GM12878 (cell line): ENCODE results near the gene PCSK5. TPM values are rescaled to one million over a fixed set of nuclear protein-coding genes. Genes with fewer than 3 reads are reported as not detected.

Source experiments
- ATAC-seq: fragments of 200-7000 bp; cut with Tn5 transposase; 3 replicates; pipeline ENCODE4 v1.9.1; 2020; ENCODE audit warnings: mild to moderate bottlenecking, moderate library complexity
- BruUV-seq: library from RNA; stranded (reverse); fragments of 400-500 nt; replicated peaks from 2 replicates; lab custom pipeline; 2021; lab: Mats Ljungman, UMichigan
- CTCF ChIA-PET: fragments of 300-600 bp; sonication (Branson Sonifier 250); formaldehyde crosslinking; extraction: SDS; loops from one replicate; lab custom pipeline; 2021; ENCODE audit warnings: inconsistent platforms; lab: Yijun Ruan, JAX
- POLR2A ChIA-PET: fragments of 350-600 bp; formaldehyde crosslinking; extraction: SDS; loops from one replicate; lab custom pipeline; 2021; ENCODE audit warnings: inconsistent platforms; lab: Charles Lee
- RAD21 ChIA-PET: fragments of 300-600 bp; sonication (Branson Sonifier 250); formaldehyde crosslinking; loops from one replicate; lab custom pipeline; 2023; ENCODE audit warnings: antibody characterized with exemption; ENCODE audit not compliant: unreplicated experiment; lab: Charles Lee
- SMC1A ChIA-PET: fragments of 300-600 bp; sonication (Branson Sonifier 250); formaldehyde crosslinking; loops from one replicate; lab custom pipeline; 2023; ENCODE audit not compliant: unreplicated experiment, uncharacterized antibody; lab: Charles Lee
- DNase-seq: peaks from one replicate; pipeline ENCODE4 v3.0.0-alpha.2; 2011; ENCODE audit warnings: low read depth, low spot score
- FAIRE-seq: peaks from 3 replicates; lab custom pipeline; 2011; peaks lifted over from hg19 to GRCh38; lab: Jason Lieb, UNC
- H2AFZ ChIP-seq: 2 replicates; pipeline ENCODE4 v1.6.0; 2011; ENCODE audit warnings: low read depth, low read length, control low read depth; ENCODE audit not compliant: control insufficient read depth
- H3K27ac ChIP-seq: 2 replicates; pipeline ENCODE4 v1.5.1; 2011; ENCODE audit warnings: control low read depth; ENCODE audit not compliant: control insufficient read depth, insufficient read depth
- H3K27me3 ChIP-seq, 2 experiments: replicated peaks in 1 of 2; 2 replicates each; pipeline versions ENCODE4 v1.6.0 to v1.6.1; 2011; ENCODE audit warnings: low read length in 1 of 2; ENCODE audit not compliant: control insufficient read depth in 2 of 2, insufficient read depth in 2 of 2
- H3K36me3 ChIP-seq, 2 experiments: 2 replicates each; pipeline ENCODE4 v1.5.1; 2011; ENCODE audit warnings: low read length in 1 of 2; ENCODE audit not compliant: control insufficient read depth in 2 of 2, insufficient read depth in 2 of 2
- H3K4me1 ChIP-seq: 2 replicates; pipeline ENCODE4 v1.6.1; 2011; ENCODE audit warnings: mild to moderate bottlenecking, low read length, moderate library complexity, mixed read lengths; ENCODE audit not compliant: control insufficient read depth, insufficient read depth
- H3K4me2 ChIP-seq: 2 replicates; pipeline ENCODE4 v1.6.0; 2011; ENCODE audit warnings: control low read depth; ENCODE audit not compliant: control insufficient read depth, insufficient read depth
- H3K4me3 ChIP-seq: fragments of 200-600 bp; sonication (generic); 2 replicates; pipeline ENCODE4 v1.5.1; 2016
- H3K79me2 ChIP-seq: 2 replicates; pipeline ENCODE4 v1.6.0; 2011; ENCODE audit warnings: low read length; ENCODE audit not compliant: control insufficient read depth, insufficient read depth
- H3K9ac ChIP-seq: 2 replicates; pipeline ENCODE4 v1.8.0; 2011; ENCODE audit warnings: low read length, control low read depth, mixed read lengths; ENCODE audit not compliant: control insufficient read depth, insufficient read depth
- H3K9me3 ChIP-seq: replicated peaks from 3 replicates; pipeline ENCODE4 v1.5.1; 2011; ENCODE audit warnings: mild to moderate bottlenecking, low read length; ENCODE audit not compliant: control insufficient read depth, insufficient read depth
- H4K20me1 ChIP-seq: 2 replicates; pipeline ENCODE4 v1.6.0; 2011; ENCODE audit not compliant: control insufficient read depth, insufficient read depth
- BHLHE40 ChIP-seq, 2 experiments: fragments of 450-650 bp in 1 of 2; IDR thresholded peaks; 2 replicates each; pipeline ENCODE4 v1.6.1; 2011 to 2017; ENCODE audit warnings: low read depth in 2 of 2, borderline replicate concordance in 1 of 2, improper control_type of control experiment in 1 of 2, low read length in 1 of 2, mild to moderate bottlenecking in 1 of 2
- CBX3 ChIP-seq: fragments of 200-600 bp; sonication (generic); IDR thresholded peaks from 2 replicates; pipeline ENCODE4 v1.6.1; 2016; ENCODE audit warnings: low read depth, borderline replicate concordance
- CBX5 ChIP-seq: sonication (generic); IDR thresholded peaks from 2 replicates; pipeline ENCODE4 v1.6.1; 2016; ENCODE audit warnings: low read depth, moderate library complexity, mild to moderate bottlenecking, inconsistent platforms
- IRF3 ChIP-seq: fragments of 450-650 bp; IDR thresholded peaks from 2 replicates; pipeline ENCODE4 v1.6.1; 2014; ENCODE audit warnings: mild to moderate bottlenecking
- KDM1A ChIP-seq: fragments of 200-600 bp; sonication (generic); IDR thresholded peaks from 2 replicates; pipeline ENCODE4 v1.6.1; 2016; ENCODE audit warnings: borderline replicate concordance
- MAX ChIP-seq: IDR thresholded peaks from 2 replicates; pipeline ENCODE4 v1.6.1; 2012; ENCODE audit warnings: low read depth, low read length, improper control_type of control experiment
- PML ChIP-seq: IDR thresholded peaks from 2 replicates; pipeline ENCODE4 v1.6.1; 2012; ENCODE audit warnings: low read length, inconsistent platforms
- RCOR1 ChIP-seq: conservative IDR thresholded peaks from 2 replicates; pipeline ENCODE4 v1.6.1; 2012; ENCODE audit warnings: low read depth, low read length, improper control_type of control experiment
- RELA ChIP-seq: fragments of 450-650 bp; IDR thresholded peaks from 2 replicates; pipeline ENCODE4 v1.8.0; 2014; ENCODE audit warnings: borderline replicate concordance; ENCODE audit not compliant: partially characterized antibody
- RFX5 ChIP-seq: IDR thresholded peaks from 2 replicates; pipeline ENCODE4 v1.6.1; 2011; ENCODE audit warnings: low read depth, low read length, improper control_type of control experiment
- ZZZ3 ChIP-seq: IDR thresholded peaks from 2 replicates; pipeline ENCODE4 v1.6.1; 2011; ENCODE audit warnings: low read depth; ENCODE audit not compliant: control insufficient read depth, insufficient read length
- WGBS: methylation state at CpG from one replicate; pipeline ENCODE4 v1.1.6; 2016; ENCODE audit warnings: low lambda C conversion rate; ENCODE audit not compliant: insufficient replicate concordance, insufficient coverage; ENCODE audit errors: missing lambda C conversion rate; 5-methylcytosine and 5-hydroxymethylcytosine counted together
- in situ Hi-C: fragments of 300-500 bp; cut with MboI; formaldehyde crosslinking; loops from 9 replicates; pipeline ENCODE4 v1.14.3; 2018; ENCODE audit warnings: mixed read lengths
- intact Hi-C: fragments of 100-400 bp; cut with micrococcal nuclease; formaldehyde crosslinking; loops from one replicate; pipeline ENCODE4 v1.14.2; 2022; ENCODE audit not compliant: unreplicated experiment
- polyA plus RNA-seq, 11 experiments: library from polyadenylated mRNA; depleted of rRNA in 4 of 11; unstranded in 6 of 11; stranded (reverse) in 5 of 11; fragments of >200 nt; fragmentation: Nextera tagmentation in 4 of 11; fragmentation: Illumina TruSeq in 1 of 11; extraction: Ambion mirVana in 4 of 11; extraction: Trizol in 1 of 11; gene quantifications; 1 replicate in 1 of 11; 2 replicates in 10 of 11; pipeline versions ENCODE4 v1.2.1 to v1.2.3, GENCODE V29; 2011 to 2016; ENCODE audit warnings: inconsistent platforms in 2 of 11, missing spikeins in 2 of 11, low read depth in 1 of 11
- total RNA-seq, 4 experiments: library from RNA; depleted of rRNA in 3 of 4; stranded (reverse); fragments of >200 nt in 3 of 4; fragmentation: Illumina TruSeq in 1 of 4; extraction: Trizol in 1 of 4; gene quantifications; 2 replicates each; pipeline versions ENCODE4 v1.2.1 to v1.2.3, GENCODE V29; 2013 to 2021

PCSK5 gene
- total and polyA plus RNA-seq, 10 of the 15 experiments (the other 5 are each of a cell fraction or from before 2014, with no cell fraction given) = 0.01 to 0.13 (median 0.04) TPM; not detected in 3

GRCh38 chr9:76194896-76195295 is 304.4 kb downstream of the PCSK5 start:
- no peak for DNase-seq
- Histone ChIP-seq H4K20me1 (no peaks in the 10 kb centered on the region), H3K27ac (no peak overlapping the region), H3K9me3 (no peaks in the 10 kb centered on the region), H3K27me3 (no peaks in the 10 kb centered on the region; a peak in 1 of 4 replicates), H3K4me3 (no peak overlapping the region), H2AFZ (no peak overlapping the region), H3K4me1 (no peaks in the 10 kb centered on the region), H3K36me3 (no peaks in the 10 kb centered on the region), H3K9ac (no peak overlapping the region), H3K79me2 (no peaks in the 10 kb centered on the region), H3K4me2 (no peak overlapping the region)
- RAD21 ChIA-PET = no interaction called here
- intact Hi-C loops (no loop called here), in situ Hi-C loops (no loop called here)
- SMC1A ChIA-PET = interaction anchor here (1.1 kb wide), 1 partner anchor 11 kb away, joined by 3 read pairs; no protein-coding TSS in a partner anchor
- BruUV-seq = no TSS peak
- 37% methylated on average over 3 of the region's 3 CpGs for WGBS
- TF ChIP-seq CBX5 = no peak
- no peak for TF ChIP-seq PML
- TF ChIP-seq ZZZ3 = no peak
- TF ChIP-seq KDM1A = no peak
- no peak for TF ChIP-seq RELA
- no peak for TF ChIP-seq RCOR1
- no peak for TF ChIP-seq MAX
- TF ChIP-seq IRF3 = no peak
- no peak for TF ChIP-seq BHLHE40 (IDR thresholded peaks at IDR 0.05; ENCODE audit: borderline replicate concordance in 1 of 2, low read depth in 2 of 2, low read length in 1 of 2)
- no peak for TF ChIP-seq CBX3
- no peak for TF ChIP-seq RFX5
- no peak for FAIRE-seq
- POLR2A ChIA-PET = no interaction called here
- no peak for ATAC-seq
- CTCF ChIA-PET = no interaction called here
